ENCODE results near the gene VSX2.

DNA sequence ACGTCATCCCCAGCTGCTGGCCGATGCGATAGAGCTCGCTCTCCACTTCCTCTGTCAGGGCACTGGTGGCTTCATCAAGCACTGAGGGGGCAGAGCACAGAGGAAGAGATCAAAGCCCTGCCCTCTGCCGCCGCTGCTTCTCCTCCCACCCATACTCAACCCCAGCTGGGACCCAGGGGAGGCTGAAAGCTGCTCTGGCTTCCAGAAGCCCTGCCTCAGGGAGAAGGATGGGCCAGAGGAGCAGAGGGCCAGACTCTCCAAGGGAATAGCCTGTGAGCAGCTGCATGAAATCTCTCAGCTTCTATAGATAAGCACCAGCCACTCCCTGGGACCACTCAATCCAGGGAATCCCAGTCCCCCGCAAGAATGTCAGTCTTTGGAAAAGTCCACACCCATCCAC is 47.5 kb downstream of the VSX2 start:
- TF ChIP-seq EZH2 (IDR thresholded peaks at IDR 0.05; ENCODE audit: low read depth, unreplicated experiment) (no peak), POLR2AphosphoS5 (IDR thresholded peaks at IDR 0.05; ENCODE audit: low read depth) (no peak), STAT1 (IDR thresholded peaks at IDR 0.05; ENCODE audit: unreplicated experiment) (no peak), CREB1 (CRISPR knock-in tag; IDR thresholded peaks at IDR 0.05; ENCODE audit: low read depth) (no peak), EZH2phosphoT487 (IDR thresholded peaks at IDR 0.05; ENCODE audit: unreplicated experiment) (no peak), ZNF331 (CRISPR knock-in tag; IDR thresholded peaks at IDR 0.05; ENCODE audit: low read depth) (no peak), JUNB (IDR thresholded peaks at IDR 0.05; ENCODE audit: unreplicated experiment) (no peak)
- TF ChIP-seq, protein P1, sequence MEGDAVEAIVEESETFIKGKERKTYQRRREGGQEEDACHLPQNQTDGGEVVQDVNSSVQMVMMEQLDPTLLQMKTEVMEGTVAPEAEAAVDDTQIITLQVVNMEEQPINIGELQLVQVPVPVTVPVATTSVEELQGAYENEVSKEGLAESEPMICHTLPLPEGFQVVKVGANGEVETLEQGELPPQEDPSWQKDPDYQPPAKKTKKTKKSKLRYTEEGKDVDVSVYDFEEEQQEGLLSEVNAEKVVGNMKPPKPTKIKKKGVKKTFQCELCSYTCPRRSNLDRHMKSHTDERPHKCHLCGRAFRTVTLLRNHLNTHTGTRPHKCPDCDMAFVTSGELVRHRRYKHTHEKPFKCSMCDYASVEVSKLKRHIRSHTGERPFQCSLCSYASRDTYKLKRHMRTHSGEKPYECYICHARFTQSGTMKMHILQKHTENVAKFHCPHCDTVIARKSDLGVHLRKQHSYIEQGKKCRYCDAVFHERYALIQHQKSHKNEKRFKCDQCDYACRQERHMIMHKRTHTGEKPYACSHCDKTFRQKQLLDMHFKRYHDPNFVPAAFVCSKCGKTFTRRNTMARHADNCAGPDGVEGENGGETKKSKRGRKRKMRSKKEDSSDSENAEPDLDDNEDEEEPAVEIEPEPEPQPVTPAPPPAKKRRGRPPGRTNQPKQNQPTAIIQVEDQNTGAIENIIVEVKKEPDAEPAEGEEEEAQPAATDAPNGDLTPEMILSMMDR (conservative IDR thresholded peaks at IDR 0.05; ENCODE audit: low read depth in 2 of 2): no peak
- TF ChIP-seq, protein P2, sequence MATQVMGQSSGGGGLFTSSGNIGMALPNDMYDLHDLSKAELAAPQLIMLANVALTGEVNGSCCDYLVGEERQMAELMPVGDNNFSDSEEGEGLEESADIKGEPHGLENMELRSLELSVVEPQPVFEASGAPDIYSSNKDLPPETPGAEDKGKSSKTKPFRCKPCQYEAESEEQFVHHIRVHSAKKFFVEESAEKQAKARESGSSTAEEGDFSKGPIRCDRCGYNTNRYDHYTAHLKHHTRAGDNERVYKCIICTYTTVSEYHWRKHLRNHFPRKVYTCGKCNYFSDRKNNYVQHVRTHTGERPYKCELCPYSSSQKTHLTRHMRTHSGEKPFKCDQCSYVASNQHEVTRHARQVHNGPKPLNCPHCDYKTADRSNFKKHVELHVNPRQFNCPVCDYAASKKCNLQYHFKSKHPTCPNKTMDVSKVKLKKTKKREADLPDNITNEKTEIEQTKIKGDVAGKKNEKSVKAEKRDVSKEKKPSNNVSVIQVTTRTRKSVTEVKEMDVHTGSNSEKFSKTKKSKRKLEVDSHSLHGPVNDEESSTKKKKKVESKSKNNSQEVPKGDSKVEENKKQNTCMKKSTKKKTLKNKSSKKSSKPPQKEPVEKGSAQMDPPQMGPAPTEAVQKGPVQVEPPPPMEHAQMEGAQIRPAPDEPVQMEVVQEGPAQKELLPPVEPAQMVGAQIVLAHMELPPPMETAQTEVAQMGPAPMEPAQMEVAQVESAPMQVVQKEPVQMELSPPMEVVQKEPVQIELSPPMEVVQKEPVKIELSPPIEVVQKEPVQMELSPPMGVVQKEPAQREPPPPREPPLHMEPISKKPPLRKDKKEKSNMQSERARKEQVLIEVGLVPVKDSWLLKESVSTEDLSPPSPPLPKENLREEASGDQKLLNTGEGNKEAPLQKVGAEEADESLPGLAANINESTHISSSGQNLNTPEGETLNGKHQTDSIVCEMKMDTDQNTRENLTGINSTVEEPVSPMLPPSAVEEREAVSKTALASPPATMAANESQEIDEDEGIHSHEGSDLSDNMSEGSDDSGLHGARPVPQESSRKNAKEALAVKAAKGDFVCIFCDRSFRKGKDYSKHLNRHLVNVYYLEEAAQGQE (IDR thresholded peaks at IDR 0.05; ENCODE audit: unreplicated experiment): no peak
- TF ChIP-seq, protein P3, sequence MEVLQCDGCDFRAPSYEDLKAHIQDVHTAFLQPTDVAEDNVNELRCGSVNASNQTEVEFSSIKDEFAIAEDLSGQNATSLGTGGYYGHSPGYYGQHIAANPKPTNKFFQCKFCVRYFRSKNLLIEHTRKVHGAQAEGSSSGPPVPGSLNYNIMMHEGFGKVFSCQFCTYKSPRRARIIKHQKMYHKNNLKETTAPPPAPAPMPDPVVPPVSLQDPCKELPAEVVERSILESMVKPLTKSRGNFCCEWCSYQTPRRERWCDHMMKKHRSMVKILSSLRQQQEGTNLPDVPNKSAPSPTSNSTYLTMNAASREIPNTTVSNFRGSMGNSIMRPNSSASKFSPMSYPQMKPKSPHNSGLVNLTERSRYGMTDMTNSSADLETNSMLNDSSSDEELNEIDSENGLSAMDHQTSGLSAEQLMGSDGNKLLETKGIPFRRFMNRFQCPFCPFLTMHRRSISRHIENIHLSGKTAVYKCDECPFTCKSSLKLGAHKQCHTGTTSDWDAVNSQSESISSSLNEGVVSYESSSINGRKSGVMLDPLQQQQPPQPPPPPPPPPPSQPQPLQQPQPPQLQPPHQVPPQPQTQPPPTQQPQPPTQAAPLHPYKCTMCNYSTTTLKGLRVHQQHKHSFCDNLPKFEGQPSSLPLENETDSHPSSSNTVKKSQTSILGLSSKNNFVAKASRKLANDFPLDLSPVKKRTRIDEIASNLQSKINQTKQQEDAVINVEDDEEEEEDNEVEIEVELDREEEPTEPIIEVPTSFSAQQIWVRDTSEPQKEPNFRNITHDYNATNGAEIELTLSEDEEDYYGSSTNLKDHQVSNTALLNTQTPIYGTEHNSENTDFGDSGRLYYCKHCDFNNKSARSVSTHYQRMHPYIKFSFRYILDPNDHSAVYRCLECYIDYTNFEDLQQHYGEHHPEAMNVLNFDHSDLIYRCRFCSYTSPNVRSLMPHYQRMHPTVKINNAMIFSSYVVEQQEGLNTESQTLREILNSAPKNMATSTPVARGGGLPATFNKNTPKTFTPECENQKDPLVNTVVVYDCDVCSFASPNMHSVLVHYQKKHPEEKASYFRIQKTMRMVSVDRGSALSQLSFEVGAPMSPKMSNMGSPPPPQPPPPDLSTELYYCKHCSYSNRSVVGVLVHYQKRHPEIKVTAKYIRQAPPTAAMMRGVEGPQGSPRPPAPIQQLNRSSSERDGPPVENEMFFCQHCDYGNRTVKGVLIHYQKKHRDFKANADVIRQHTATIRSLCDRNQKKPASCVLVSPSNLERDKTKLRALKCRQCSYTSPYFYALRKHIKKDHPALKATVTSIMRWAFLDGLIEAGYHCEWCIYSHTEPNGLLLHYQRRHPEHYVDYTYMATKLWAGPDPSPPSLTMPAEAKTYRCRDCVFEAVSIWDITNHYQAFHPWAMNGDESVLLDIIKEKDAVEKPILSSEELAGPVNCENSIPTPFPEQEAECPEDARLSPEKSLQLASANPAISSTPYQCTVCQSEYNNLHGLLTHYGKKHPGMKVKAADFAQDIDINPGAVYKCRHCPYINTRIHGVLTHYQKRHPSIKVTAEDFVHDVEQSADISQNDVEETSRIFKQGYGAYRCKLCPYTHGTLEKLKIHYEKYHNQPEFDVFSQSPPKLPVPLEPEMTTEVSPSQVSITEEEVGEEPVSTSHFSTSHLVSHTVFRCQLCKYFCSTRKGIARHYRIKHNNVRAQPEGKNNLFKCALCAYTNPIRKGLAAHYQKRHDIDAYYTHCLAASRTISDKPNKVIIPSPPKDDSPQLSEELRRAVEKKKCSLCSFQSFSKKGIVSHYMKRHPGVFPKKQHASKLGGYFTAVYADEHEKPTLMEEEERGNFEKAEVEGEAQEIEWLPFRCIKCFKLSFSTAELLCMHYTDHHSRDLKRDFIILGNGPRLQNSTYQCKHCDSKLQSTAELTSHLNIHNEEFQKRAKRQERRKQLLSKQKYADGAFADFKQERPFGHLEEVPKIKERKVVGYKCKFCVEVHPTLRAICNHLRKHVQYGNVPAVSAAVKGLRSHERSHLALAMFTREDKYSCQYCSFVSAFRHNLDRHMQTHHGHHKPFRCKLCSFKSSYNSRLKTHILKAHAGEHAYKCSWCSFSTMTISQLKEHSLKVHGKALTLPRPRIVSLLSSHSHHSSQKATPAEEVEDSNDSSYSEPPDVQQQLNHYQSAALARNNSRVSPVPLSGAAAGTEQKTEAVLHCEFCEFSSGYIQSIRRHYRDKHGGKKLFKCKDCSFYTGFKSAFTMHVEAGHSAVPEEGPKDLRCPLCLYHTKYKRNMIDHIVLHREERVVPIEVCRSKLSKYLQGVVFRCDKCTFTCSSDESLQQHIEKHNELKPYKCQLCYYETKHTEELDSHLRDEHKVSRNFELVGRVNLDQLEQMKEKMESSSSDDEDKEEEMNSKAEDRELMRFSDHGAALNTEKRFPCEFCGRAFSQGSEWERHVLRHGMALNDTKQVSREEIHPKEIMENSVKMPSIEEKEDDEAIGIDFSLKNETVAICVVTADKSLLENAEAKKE (CRISPR knock-in tag; IDR thresholded peaks at IDR 0.05): no peak
- TF ChIP-seq, protein P4, sequence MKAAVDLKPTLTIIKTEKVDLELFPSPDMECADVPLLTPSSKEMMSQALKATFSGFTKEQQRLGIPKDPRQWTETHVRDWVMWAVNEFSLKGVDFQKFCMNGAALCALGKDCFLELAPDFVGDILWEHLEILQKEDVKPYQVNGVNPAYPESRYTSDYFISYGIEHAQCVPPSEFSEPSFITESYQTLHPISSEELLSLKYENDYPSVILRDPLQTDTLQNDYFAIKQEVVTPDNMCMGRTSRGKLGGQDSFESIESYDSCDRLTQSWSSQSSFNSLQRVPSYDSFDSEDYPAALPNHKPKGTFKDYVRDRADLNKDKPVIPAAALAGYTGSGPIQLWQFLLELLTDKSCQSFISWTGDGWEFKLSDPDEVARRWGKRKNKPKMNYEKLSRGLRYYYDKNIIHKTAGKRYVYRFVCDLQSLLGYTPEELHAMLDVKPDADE (IDR thresholded peaks at IDR 0.05): no peak
